SH-SY5Y (cell line): ENCODE data around the gene CRAMP1.

Experiments
- GATA2 ChIP-seq: IDR thresholded peaks from 2 replicates; pipeline ENCODE4 v1.6.1; 2011; ENCODE audit warnings: mild to moderate bottlenecking, low read depth, low read length
- GATA3 ChIP-seq: IDR thresholded peaks from 2 replicates; pipeline ENCODE4 v1.6.1; 2011; ENCODE audit warnings: low read depth, mild to moderate bottlenecking, low read length, moderate library complexity

The CRAMP1 gene

GRCh38 chr16:1687427-1688316, 75.5 kb downstream of the CRAMP1 start:
- TF ChIP-seq GATA3 (no peak), GATA2 (no peak)

GRCh38 chr16:1688807-1689560, 76.8 kb downstream of the CRAMP1 start:
- TF ChIP-seq GATA2 (no peak), GATA3 (no peak)

- no peak for TF ChIP-seq GATA3
- no peak for TF ChIP-seq GATA2
Measured at GRCh38 chr16:1689853-1690252, 77.7 kb downstream of the CRAMP1 start.

GRCh38 chr16:1690810-1691209, 78.7 kb downstream of the CRAMP1 start:
- no peak for TF ChIP-seq GATA2
- no peak for TF ChIP-seq GATA3

GRCh38 chr16:1691276-1691675, 79.1 kb downstream of the CRAMP1 start:
- TF ChIP-seq GATA3 (no peak), GATA2 (no peak)

GRCh38 chr16:1691956-1692355, 79.8 kb downstream of the CRAMP1 start:
- no peak for TF ChIP-seq GATA2
- no peak for TF ChIP-seq GATA3

GRCh38 chr16:1696863-1697262, 84.7 kb downstream of the CRAMP1 start:
- TF ChIP-seq GATA2: no peak
- TF ChIP-seq GATA3: no peak

GRCh38 chr16:1698680-1699079, 86.5 kb downstream of the CRAMP1 start:
- TF ChIP-seq GATA2 (no peak), GATA3 (no peak)

GRCh38 chr16:1700246-1700645, 88.1 kb downstream of the CRAMP1 start:
- TF ChIP-seq GATA3: no peak

GRCh38 chr16:1701216-1701878, 89.2 kb downstream of the CRAMP1 start:
- TF ChIP-seq GATA2 (no peak), GATA3 (no peak)

GRCh38 chr16:1705688-1706385, 93.7 kb downstream of the CRAMP1 start, which contains the start of gene MAPK8IP3:
Gene MAPK8IP3 (plus strand): TSS chr16:1706195. CDS start chr16:1706340, 145 bp downstream.
- no peak; the same call in 1 of the 2 replicates for TF ChIP-seq GATA2
- no peak for TF ChIP-seq GATA3

GRCh38 chr16:1706386-1707192, 94.4 kb downstream of the CRAMP1 start:
- TF ChIP-seq GATA2 (no peak), GATA3 (no peak)

GRCh38 chr16:1707193-1707790, 95.1 kb downstream of the CRAMP1 start:
- no peak for TF ChIP-seq GATA3
- TF ChIP-seq GATA2: no peak
